Ishikawa (cell line): ENCODE results near the gene VRTN.

Source experiments
- CEBPB ChIP-seq: IDR thresholded peaks from 2 replicates; pipeline ENCODE4 v1.6.1; 2012
- CREB1 ChIP-seq: IDR thresholded peaks from 2 replicates; pipeline ENCODE4 v1.6.1; 2012; ENCODE audit warnings: low read depth
- EGR1 ChIP-seq: IDR thresholded peaks from 2 replicates; pipeline ENCODE4 v1.6.1; 2012
- EP300 ChIP-seq: IDR thresholded peaks from 2 replicates; pipeline ENCODE4 v1.6.1; 2012; ENCODE audit warnings: borderline replicate concordance
- FOXM1 ChIP-seq: IDR thresholded peaks from 2 replicates; pipeline ENCODE4 v1.6.1; 2012; ENCODE audit warnings: low read depth, borderline replicate concordance
- NFIC ChIP-seq: IDR thresholded peaks from 2 replicates; pipeline ENCODE4 v1.6.1; 2012
- RAD21 ChIP-seq: IDR thresholded peaks from 2 replicates; pipeline ENCODE4 v1.6.1; 2012; ENCODE audit warnings: low read depth
- TAF1 ChIP-seq: IDR thresholded peaks from 2 replicates; pipeline ENCODE4 v1.6.1; 2012; ENCODE audit warnings: low read depth, mild to moderate bottlenecking
- TCF12 ChIP-seq: IDR thresholded peaks from 2 replicates; pipeline ENCODE4 v1.6.1; 2012; ENCODE audit warnings: low read depth
- TEAD4 ChIP-seq: IDR thresholded peaks from 2 replicates; pipeline ENCODE4 v1.6.1; 2012
- YY1 ChIP-seq: IDR thresholded peaks from 2 replicates; pipeline ENCODE4 v1.6.1; 2012; ENCODE audit warnings: low read depth
- ZBTB7A ChIP-seq: IDR thresholded peaks from 2 replicates; pipeline ENCODE4 v1.6.1; 2012; ENCODE audit warnings: low read depth
- TF ChIP-seq, protein P1 (sequence below): IDR thresholded peaks from 2 replicates; pipeline ENCODE4 v1.6.1; 2012
- TF ChIP-seq, protein P2 (sequence below): IDR thresholded peaks from 2 replicates; pipeline ENCODE4 v1.6.1; 2012; ENCODE audit warnings: low read depth, mild to moderate bottlenecking
- TF ChIP-seq, protein P3 (sequence below): IDR thresholded peaks from 2 replicates; pipeline ENCODE4 v1.6.1; 2012

The VRTN gene

DNA sequence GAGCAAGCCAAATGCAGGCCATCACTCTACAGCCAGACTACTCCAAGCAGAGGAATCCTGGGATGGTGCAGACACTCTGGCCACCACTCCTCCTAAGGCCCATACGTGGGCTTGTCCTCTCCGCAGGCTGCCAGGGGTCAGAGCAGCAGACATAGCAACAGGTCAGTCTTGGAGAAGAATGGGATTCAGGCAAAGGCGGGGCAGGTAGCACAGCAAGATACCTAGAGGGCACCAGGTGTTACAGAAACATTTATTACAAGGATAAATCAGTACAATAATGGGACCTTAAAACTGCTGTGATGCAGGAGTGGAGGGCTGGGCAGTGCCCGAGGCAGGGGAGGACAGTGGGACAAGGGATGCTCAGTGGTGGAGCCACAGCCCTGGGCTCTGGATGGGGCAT lies 57.4 kb downstream of the VRTN start:
- TF ChIP-seq EGR1: no peak
- TF ChIP-seq EP300: no peak
- no peak for TF ChIP-seq TCF12
- no peak for TF ChIP-seq TEAD4
- TF ChIP-seq NFIC: no peak
- TF ChIP-seq ZBTB7A: no peak
- TF ChIP-seq TAF1: no peak
- TF ChIP-seq CREB1: no peak
- TF ChIP-seq RAD21: no peak

DNA sequence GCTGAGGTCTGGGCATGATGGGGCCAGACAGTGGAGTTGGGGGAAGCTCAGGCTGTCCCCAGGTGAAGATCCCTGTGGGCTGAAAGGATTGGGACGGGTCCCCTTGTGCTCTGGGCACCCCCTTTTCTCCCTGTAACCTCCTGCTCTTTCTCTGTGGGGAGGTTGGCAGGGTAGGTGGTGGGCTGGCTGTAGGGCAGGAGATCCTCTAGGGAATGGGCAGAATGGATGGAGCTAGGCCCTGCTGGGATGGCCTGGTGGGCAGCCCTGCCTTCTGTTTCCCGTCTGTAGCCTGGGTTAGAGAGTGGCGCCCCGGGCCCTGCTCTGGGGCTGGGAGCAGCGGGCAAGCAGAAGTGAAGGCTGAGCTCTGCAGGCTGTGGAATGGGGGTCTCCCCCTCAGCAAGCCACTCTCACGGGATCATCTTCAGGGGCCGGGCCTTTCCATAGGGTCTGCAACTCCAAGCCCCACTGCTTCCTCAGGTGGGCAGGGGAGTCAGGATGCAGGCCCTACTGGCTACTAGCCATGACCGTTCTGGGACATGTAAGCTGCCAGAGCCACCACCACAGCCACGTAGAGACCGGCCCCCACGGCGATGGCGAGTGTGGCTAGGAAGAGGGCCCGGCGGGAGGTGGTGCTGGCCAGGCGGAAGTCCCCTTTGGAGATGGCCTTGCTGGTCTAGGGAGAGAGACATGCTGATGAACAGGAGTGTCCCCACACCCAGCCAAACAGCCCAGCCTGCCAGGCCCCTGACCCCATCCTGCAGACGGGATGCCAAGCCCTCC lies 58.9 kb downstream of the VRTN start:
- TF ChIP-seq TCF12 (no peak), FOXM1 (no peak), EGR1 (no peak), TEAD4 (no peak), TAF1 (no peak), NFIC (no peak)
- TF ChIP-seq, protein P1, sequence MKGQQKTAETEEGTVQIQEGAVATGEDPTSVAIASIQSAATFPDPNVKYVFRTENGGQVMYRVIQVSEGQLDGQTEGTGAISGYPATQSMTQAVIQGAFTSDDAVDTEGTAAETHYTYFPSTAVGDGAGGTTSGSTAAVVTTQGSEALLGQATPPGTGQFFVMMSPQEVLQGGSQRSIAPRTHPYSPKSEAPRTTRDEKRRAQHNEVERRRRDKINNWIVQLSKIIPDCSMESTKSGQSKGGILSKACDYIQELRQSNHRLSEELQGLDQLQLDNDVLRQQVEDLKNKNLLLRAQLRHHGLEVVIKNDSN: no peak

DNA sequence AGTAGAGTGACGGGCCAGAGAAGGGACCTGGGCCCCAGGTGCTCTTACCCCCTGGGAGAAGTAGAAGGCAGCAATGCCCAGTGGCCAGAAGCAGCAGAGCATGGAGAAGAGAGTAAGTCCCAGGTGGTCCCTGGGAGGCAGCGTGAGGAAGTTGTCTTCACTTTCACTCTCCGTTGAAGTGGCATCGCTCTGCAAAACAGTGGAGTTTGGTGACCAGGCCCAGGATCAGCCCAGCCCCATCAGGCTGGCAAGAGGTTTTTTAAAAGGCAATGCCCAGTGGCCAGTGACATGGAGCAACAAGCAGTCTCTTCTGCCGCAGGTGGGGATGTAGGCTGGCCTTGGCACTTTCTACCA lies 59.5 kb downstream of the VRTN start:
- no peak for TF ChIP-seq YY1
- TF ChIP-seq, protein P2, sequence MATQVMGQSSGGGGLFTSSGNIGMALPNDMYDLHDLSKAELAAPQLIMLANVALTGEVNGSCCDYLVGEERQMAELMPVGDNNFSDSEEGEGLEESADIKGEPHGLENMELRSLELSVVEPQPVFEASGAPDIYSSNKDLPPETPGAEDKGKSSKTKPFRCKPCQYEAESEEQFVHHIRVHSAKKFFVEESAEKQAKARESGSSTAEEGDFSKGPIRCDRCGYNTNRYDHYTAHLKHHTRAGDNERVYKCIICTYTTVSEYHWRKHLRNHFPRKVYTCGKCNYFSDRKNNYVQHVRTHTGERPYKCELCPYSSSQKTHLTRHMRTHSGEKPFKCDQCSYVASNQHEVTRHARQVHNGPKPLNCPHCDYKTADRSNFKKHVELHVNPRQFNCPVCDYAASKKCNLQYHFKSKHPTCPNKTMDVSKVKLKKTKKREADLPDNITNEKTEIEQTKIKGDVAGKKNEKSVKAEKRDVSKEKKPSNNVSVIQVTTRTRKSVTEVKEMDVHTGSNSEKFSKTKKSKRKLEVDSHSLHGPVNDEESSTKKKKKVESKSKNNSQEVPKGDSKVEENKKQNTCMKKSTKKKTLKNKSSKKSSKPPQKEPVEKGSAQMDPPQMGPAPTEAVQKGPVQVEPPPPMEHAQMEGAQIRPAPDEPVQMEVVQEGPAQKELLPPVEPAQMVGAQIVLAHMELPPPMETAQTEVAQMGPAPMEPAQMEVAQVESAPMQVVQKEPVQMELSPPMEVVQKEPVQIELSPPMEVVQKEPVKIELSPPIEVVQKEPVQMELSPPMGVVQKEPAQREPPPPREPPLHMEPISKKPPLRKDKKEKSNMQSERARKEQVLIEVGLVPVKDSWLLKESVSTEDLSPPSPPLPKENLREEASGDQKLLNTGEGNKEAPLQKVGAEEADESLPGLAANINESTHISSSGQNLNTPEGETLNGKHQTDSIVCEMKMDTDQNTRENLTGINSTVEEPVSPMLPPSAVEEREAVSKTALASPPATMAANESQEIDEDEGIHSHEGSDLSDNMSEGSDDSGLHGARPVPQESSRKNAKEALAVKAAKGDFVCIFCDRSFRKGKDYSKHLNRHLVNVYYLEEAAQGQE: no peak
- TF ChIP-seq TAF1: no peak
- TF ChIP-seq NFIC: no peak
- TF ChIP-seq, protein P3, sequence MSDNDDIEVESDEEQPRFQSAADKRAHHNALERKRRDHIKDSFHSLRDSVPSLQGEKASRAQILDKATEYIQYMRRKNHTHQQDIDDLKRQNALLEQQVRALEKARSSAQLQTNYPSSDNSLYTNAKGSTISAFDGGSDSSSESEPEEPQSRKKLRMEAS: no peak
- no peak for TF ChIP-seq CEBPB
- TF ChIP-seq EGR1: no peak
- TF ChIP-seq CREB1: no peak
- no peak for TF ChIP-seq TEAD4
- TF ChIP-seq, protein P1: no peak
- TF ChIP-seq TCF12: no peak

DNA sequence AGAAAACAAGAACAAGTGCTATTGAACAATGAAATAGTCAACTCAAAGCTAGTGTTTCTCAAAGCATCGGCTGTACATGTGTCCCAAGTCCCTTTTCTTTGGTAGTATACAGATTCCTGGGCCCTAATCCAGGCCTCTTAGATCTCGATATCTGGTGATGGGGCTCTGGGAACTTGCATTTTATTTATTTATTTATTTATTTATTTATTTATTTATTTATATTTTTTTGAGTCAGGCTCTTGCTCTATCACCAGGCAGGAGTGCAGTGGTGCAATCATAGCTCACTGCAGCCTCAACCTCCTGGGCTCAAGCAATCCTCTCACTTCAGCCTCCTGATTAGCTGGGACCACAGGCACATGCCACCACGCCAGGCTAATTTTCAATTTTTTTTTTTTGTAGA lies 60.6 kb downstream of the VRTN start:
- TF ChIP-seq YY1 (no peak), EGR1 (no peak), NFIC (no peak), TEAD4 (no peak), CEBPB (no peak)
- TF ChIP-seq, protein P3: no peak

DNA sequence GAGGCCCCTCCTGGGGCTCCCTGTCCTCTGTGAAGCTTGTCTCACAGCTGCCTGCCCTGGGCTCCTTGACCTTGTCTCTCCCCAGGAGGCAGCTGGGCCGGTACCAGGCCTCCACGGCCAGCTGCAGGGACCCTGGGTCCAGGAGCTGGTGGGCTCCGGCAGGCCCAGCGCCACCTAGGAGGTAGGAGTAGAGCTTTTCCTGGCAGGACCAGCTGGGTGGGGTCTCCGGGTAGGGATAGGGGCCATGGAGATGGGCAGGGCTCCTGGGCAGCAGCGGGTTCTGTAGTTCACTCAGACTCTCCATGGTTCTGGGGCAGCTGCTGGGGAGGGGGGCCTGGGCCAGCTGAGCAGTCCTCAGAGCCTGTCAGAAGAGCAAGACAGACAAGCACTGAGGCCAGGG lies 61.2 kb downstream of the VRTN start:
- TF ChIP-seq FOXM1 (no peak), TEAD4 (no peak), CREB1 (no peak), TCF12 (no peak), TAF1 (no peak), RAD21 (no peak), EP300 (no peak), NFIC (no peak), CEBPB (no peak), EGR1 (no peak), ZBTB7A (no peak), YY1 (no peak)
- TF ChIP-seq, protein P3: no peak
- TF ChIP-seq, protein P1: no peak
- TF ChIP-seq, protein P2: no peak
